ENCODE data around the gene TRIP6. TPM values are rescaled to one million over a fixed set of nuclear protein-coding genes. Genes with fewer than 3 reads are reported as not detected.
A peak's percentile ranks its signal among the peaks of the same experiment; 100 is the strongest.
"Not testable (repeated sequence)": the region's sequence is repeated elsewhere in the genome, so short reads cannot be mapped to it uniquely, and the experiment has no call there.

Gene TRIP6
- total RNA-seq, 1 donor from 2014 or later = 56.5 TPM

DNA sequence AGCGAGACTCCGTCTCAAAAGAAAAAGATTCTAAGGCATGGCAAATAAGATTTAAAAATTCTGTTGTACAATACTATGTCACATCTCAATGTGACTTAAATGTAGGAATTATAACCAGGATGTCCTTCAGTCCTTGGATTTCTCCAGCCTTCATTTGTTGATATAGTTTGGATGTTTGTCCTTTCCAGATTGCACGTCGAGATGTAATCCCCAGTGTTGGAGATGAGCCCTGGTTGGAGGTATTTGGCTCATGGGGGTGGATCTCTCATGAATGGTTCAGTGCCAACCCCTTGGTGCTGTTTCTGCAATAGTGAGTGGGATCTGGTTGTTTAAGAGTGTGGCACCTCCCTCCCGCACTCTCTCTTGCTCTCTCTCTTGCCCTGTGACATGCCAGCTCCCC is 41.3 kb downstream of the TRIP6 start:
- no peak overlapping the region for H3K4me3 ChIP-seq
- ATAC-seq (no peak), DNase-seq (no peak)
- TF ChIP-seq, protein P1, sequence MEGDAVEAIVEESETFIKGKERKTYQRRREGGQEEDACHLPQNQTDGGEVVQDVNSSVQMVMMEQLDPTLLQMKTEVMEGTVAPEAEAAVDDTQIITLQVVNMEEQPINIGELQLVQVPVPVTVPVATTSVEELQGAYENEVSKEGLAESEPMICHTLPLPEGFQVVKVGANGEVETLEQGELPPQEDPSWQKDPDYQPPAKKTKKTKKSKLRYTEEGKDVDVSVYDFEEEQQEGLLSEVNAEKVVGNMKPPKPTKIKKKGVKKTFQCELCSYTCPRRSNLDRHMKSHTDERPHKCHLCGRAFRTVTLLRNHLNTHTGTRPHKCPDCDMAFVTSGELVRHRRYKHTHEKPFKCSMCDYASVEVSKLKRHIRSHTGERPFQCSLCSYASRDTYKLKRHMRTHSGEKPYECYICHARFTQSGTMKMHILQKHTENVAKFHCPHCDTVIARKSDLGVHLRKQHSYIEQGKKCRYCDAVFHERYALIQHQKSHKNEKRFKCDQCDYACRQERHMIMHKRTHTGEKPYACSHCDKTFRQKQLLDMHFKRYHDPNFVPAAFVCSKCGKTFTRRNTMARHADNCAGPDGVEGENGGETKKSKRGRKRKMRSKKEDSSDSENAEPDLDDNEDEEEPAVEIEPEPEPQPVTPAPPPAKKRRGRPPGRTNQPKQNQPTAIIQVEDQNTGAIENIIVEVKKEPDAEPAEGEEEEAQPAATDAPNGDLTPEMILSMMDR (IDR thresholded peaks at IDR 0.05) = no peak
- H3K27ac ChIP-seq = no peak overlapping the region
- no peaks in the 10 kb centered on the region for H3K4me1 ChIP-seq
- no peaks in the 10 kb centered on the region for H3K27me3 ChIP-seq (ENCODE audit: low read depth)
- no peaks in the 10 kb centered on the region for H3K9me3 ChIP-seq
- intact Hi-C loops (cut with DNase I) = no loop called here
- H3K36me3 ChIP-seq = no peaks in the 10 kb centered on the region

DNA sequence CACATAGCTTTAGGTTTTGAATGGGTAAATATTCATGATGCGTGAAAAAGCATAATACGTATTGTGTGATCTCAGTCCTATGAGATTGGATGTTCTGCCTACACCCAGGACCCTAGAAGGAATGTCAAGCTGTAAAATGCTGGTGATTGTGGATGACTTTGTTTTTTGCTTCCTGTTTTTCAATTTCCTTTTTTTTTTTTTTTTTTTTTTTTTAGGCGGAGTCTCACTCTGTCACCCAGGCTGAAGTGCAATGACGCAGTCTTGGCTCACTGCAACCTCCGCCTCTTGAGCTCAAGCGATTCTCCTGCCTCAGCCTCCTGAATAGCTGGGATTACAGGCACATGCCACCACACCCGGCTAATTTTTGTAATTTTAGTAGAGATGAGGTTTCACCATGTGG is 43.3 kb downstream of the TRIP6 start:
- H3K9me3 ChIP-seq; H3K4me3 ChIP-seq; H3K4me1 ChIP-seq; intact Hi-C loops (cut with DNase I); H3K27ac ChIP-seq; DNase-seq; H3K27me3 ChIP-seq (ENCODE audit: low read depth); H3K36me3 ChIP-seq: not testable (repeated sequence)
- peak; percentile 31 to 32 for ATAC-seq

DNA sequence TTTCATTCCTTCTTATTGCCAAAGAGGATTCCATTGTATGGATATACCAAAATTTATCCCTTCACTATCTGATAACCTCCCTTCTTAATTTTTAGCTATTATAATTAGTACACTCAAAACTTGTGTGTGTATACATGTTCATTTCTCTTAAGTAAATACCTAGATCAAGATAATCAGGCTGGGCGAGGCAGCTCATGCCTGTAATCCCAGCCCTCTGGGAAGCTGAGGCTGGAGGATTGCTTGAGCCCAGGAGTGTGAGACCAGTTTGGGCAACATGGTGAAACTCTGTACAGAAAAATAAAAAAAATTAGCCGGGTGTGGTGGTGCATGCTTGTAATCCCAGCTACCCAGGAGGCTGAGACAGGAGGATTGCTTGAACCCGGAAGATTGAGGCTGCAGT is 44.3 kb downstream of the TRIP6 start:
- Histone ChIP-seq H3K9me3 (no peaks in the 10 kb centered on the region), H3K4me1 (no peaks in the 10 kb centered on the region), H3K4me3 (no peak overlapping the region), H3K27me3 (ENCODE audit: low read depth) (no peaks in the 10 kb centered on the region), H3K27ac (no peak overlapping the region), H3K36me3 (no peaks in the 10 kb centered on the region)
- no peak for DNase-seq
- ATAC-seq = no peak
- intact Hi-C loops (cut with DNase I) = no loop called here
- TF ChIP-seq, protein P1 (IDR thresholded peaks at IDR 0.05) = no peak

DNA sequence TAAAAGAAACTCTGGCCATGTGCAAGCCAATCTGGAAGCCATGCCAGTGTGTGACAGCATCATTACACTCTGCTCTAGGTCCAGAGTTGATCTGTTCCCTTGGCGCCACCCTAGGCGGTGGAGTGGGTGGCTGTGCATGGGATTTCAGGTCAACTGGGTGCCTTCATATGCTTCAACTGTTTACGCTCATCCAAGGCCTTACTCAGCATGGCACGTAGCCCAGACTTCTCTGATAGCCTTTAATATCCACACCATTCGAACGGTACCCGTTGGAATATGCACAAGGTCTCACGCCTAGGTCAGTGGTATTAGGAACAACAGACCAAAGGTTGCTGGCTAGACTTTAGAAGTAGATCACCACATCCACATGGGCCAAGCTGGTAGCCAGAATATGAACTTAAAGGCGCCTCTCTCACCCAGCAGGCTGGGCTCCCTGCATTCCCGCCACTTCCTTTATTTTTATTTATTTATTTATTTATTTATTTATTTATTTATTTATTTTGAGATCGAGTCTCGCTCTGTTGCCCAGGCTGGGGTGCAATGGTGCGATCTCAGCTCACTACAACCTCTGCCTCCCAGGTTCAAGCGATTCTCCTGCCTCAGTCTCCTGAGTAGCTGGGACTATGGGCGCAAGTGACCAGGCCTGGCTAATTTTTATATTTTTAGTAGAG is 47.2 kb downstream of the TRIP6 start:
- no peaks in the 10 kb centered on the region for H3K9me3 ChIP-seq
- H3K4me1 ChIP-seq = no peaks in the 10 kb centered on the region
- H3K4me3 ChIP-seq = no peak overlapping the region
- no peaks in the 10 kb centered on the region for H3K36me3 ChIP-seq
- no peak for ATAC-seq
- intact Hi-C loops (cut with DNase I) = no loop called here
- DNase-seq = no peak
- no peaks in the 10 kb centered on the region for H3K27me3 ChIP-seq (ENCODE audit: low read depth)
- TF ChIP-seq, protein P1 (IDR thresholded peaks at IDR 0.05) = no peak
- no peak overlapping the region for H3K27ac ChIP-seq

DNA sequence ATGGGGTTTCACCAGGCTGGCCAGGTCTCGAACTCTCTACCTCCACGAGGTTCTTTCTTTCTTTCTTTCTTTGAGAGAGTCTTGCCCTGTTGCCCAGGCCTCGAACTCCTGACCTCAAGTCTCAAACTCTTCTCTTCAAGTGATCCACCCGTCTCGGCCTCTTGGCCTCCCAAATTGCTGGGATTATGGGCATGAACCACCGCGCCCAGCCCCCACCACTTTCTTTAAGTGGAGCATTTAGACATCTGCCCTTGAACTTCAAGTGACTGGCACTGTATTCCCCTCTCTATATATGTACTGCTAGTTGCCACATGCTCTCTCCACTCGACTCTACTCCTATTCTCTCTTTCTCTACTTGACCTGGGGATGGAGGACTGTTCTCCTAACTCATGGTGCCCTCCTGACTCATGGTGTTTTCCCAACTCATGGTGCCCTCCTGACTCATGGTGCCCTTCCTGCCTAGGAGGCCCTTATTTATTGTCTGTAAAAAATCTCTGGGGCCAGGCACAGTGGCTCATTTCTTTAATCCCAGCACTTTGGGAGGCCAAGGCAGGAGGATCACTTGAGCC is 47.8 kb downstream of the TRIP6 start:
- Histone ChIP-seq H3K27me3 (ENCODE audit: low read depth) (no peaks in the 10 kb centered on the region), H3K36me3 (no peaks in the 10 kb centered on the region), H3K9me3 (no peaks in the 10 kb centered on the region), H3K4me3 (no peak overlapping the region), H3K27ac (no peak overlapping the region), H3K4me1 (no peaks in the 10 kb centered on the region)
- no peak for DNase-seq
- peak; percentile 29 to 66 for ATAC-seq
- intact Hi-C loops (cut with DNase I) = no loop called here
- TF ChIP-seq, protein P1 (IDR thresholded peaks at IDR 0.05) = no peak

DNA sequence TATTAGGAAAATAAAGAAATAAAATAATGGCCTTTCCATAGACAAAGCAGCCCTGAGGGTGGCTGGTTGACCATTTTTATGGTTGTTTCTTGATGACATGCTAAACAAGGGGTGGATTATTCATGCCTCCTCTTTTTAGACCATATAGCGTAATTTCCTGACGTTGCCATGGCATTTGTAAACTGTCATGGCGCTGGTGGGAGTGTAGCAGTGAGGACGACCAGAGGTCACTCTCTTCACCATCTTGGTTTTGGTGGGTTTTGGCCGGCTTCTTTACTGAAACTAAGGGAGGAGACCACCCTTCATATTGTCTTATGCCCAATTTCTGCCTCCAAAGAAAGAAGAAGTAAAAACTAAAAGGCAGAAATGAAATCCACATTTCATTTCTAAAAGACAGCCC is 52.1 kb downstream of the TRIP6 start:
- H3K36me3 ChIP-seq; ATAC-seq; intact Hi-C loops (cut with DNase I); DNase-seq; H3K4me3 ChIP-seq; H3K9me3 ChIP-seq; H3K4me1 ChIP-seq; H3K27ac ChIP-seq; H3K27me3 ChIP-seq (ENCODE audit: low read depth): not testable (repeated sequence)

DNA sequence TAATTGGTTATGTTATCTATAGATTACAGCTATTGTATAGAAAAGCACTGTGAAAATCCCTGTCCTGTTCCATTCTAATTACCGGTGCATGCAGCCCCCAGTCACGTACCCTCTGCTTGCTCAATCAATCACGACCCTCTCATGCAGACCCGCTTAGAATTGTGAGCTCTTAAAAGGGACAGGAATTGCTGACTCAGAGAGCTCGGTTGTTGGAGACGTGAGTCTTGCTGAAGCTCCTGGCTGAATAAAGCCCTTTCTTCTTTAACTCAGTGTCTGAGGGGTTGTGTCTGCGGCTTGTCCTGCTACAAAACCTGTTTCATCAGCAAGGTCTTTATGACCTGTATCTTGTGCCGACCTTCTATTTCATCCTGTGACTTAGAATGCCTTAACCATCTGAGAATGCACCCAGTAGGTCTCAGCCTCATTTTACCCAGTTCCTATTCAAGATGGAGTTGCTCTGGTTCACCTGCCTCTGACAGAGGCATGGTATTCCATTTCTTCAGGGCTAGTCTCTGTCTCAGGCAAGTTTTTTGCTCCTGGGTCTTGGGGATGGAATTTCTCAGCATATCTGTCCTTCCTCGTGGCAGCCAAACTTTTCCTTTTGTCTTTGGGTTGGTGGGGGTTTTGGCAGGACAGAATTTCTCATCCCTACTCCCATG is 52.7 kb downstream of the TRIP6 start:
- H3K4me1 ChIP-seq; intact Hi-C loops (cut with DNase I); H3K4me3 ChIP-seq; H3K27me3 ChIP-seq (ENCODE audit: low read depth); DNase-seq; H3K9me3 ChIP-seq; ATAC-seq; H3K36me3 ChIP-seq; H3K27ac ChIP-seq: not testable (repeated sequence)

All from lower lobe of right lung (tissue), 2 donors.